ENCODE results near the gene SGO2.
"Not testable (repeated sequence)": the region's sequence is repeated elsewhere in the genome, so short reads cannot be mapped to it uniquely, and the experiment has no call there.

The SGO2 gene

DNA sequence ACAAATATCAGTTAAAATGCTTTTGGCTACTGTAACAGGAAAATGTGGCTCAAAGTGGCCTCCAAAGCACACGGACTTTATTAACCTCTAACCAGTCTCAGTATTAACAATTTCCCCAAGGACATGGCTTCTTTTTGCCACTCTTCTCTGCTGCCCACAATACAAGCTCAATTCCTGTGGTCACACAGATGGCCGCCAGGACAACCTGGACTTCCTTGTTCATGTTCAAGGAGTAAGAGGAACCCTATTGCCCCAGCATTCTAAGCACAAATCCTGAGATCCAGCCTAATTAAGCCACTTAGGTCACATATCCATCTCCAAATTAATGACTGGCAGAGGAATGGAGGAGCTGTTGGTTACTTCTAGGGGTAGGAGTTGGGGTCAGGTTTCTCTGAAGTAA lies 98.0 kb downstream of the SGO2 start:
- no peak for DNase-seq (ENCODE audit: low read depth)

- DNase-seq (ENCODE audit: low read depth) = no peak
Observed at GRCh38 chr2:200624658-200625057, 98.7 kb downstream of the SGO2 start.

DNA sequence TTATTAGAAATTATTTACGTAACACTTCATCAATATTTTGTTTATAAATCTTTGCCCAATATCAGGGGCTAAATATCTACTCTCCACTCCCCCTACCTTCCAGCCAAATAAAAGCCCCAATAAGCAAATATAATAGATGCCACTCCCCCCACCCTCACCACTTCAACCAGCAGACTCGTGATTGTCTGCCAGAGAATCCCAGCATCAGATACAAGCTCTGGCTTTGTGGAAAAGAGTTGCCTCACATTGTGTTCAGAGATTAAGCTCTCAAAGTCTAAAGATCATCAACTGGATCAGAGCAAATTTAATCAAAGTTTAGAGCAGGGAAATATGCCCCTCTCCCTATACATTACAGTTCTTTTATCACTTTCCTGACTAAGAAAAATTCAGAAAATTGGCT lies 99.3 kb downstream of the SGO2 start:
- DNase-seq (ENCODE audit: low read depth) = no peak

DNA sequence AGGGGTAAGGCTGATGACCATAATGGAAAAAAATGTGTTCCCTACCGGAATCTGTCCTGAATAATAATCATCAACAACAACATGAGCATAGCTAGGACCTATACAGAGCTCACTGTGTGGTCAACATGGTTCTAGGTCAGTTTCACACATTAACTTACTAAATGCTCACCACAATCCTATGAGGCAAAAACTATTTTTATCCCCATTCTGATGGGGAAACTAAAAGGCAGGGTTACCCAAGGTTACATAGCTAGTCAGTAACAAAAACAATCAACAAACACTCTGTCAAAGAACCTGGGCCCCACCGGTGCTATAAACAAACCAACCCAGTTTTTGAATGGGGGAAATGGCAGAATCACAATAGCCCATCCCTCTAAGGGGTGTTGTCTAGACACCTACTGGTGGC lies 100.0 kb downstream of the SGO2 start:
- no peak for DNase-seq (ENCODE audit: low read depth)

DNA sequence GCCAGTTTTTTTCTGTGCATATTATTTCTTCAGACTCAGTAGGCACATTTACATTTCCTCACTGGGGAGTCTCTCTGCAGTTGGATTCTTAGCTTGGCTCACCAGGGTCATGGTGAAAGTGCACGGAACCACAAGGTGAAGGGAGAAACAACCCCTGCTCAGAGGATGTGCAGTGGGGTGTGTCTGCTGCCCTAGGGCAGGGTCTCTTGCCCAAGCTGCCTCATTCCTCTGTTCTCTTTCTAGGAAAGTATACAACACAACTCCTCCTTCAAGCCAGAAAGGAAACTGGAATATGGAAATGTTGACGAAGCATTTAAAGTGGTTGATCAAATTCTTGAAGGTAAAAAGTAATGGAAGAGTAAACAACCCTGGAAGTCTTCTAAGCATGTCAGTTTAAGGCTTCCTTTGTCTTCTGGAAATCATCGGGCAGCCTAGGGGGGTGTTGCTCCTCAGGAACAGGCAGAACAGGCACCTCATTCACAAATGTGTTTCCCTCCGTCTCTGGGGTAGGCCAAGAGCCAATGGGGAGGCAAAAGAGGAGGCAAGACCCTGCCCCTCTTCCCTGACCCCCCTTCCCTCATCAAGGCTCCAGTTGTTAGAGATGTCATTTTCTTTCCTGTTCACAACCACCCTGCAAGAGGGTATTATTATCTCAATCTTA lies 101.2 kb downstream of the SGO2 start:
- DNase-seq (ENCODE audit: low read depth) = no peak

DNA sequence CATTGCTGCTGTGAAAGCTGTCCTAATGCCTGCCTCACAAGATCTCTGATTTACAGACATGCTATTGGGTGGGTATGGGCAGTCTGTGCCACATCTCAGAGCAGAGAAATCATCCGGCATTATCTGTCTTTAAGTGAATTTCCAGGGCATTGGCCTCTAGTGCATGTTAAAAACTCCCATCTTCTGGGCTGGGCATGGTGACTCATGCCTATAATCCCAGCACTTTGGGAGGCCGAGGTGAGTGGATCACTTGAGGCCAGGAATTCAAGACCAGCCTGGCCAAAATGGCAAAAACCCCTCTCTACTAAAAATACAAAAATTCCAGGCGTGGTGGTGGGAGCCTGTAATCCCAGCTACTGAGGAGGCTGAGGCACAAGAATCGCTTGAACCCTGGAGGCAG lies 102.5 kb downstream of the SGO2 start:
- DNase-seq (ENCODE audit: low read depth) = not testable (repeated sequence)

DNA sequence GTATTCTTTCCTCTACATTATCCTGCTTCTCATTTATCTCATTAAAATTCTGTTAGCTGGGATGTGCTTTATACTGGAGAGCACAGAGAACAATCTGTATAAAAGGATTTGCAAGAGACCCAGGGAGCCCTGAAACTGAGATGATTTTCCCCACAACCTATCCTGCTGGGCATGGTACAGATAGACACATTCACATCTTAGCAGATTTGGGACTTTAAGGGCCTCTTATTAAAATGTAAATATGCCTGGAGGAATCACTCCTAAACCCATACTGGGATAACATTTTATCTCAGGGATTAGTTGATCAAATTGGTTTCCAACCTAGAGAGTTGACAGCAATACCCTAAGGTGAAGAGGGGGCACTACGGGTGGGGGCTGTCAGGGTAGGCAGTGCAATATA lies 105.3 kb downstream of the SGO2 start:
- DNase-seq (ENCODE audit: low read depth) = no peak

Data from stimulated activated CD8-positive, alpha-beta memory T cell treated with anti-CD3 and anti-CD28 coated beads, Interleukin-12 subunit alpha, Interleukin-12 subunit beta, amount 100 ng/mL, for 4 hours (primary cell).